SJSA1 (cell line): ENCODE data around the gene MAP4K3. TPM values are rescaled to one million over a fixed set of nuclear protein-coding genes. Genes with fewer than 3 reads are reported as not detected.
A peak's percentile ranks its signal among the peaks of the same experiment; 100 is the strongest.
"Not testable (repeated sequence)": the region's sequence is repeated elsewhere in the genome, so short reads cannot be mapped to it uniquely, and the experiment has no call there.

ENCODE experiments used
- DNase-seq, 2 experiments: peaks; one replicate each; pipeline ENCODE4 v3.0.0-alpha.2; 2015 to 2020; ENCODE audit warnings: low spot score in 2 of 2, low read depth in 1 of 2
- H3K27ac ChIP-seq: fragments of 250-450 bp; sonication (Bioruptor Pico); 2 replicates; pipeline ENCODE4 v1.5.1; 2020; ENCODE audit warnings: mild to moderate bottlenecking, moderate library complexity
- H3K27me3 ChIP-seq: fragments of 250-450 bp; sonication (Bioruptor Pico); replicated peaks from 2 replicates; pipeline ENCODE4 v1.5.1; 2020; ENCODE audit warnings: mild to moderate bottlenecking, moderate library complexity
- H3K36me3 ChIP-seq: fragments of 250-450 bp; sonication (Bioruptor Pico); 2 replicates; pipeline ENCODE4 v1.5.1; 2020; ENCODE audit warnings: mild to moderate bottlenecking
- H3K4me1 ChIP-seq: fragments of 250-450 bp; sonication (Bioruptor Pico); replicated peaks from 2 replicates; pipeline ENCODE4 v1.6.1; 2021; ENCODE audit warnings: mild to moderate bottlenecking
- H3K4me3 ChIP-seq: fragments of 250-450 bp; sonication (Bioruptor Pico); 2 replicates; pipeline ENCODE4 v1.5.1; 2020; ENCODE audit warnings: mild to moderate bottlenecking
- H3K9me3 ChIP-seq: fragments of 250-450 bp; sonication (Bioruptor Pico); replicated peaks from 2 replicates; pipeline ENCODE4 v1.5.1; 2020; ENCODE audit warnings: mild to moderate bottlenecking
- total RNA-seq: library from RNA; depleted of rRNA; stranded (reverse); fragments of >200 nt; shearing (Covaris generic); gene quantifications from 2 replicates; pipeline ENCODE4 v1.2.3, GENCODE V29; 2014

Gene MAP4K3
- total RNA-seq, 1 experiment from 2014 or later: 49.5 TPM

GRCh38 chr2:39384071-39384470 is 53.0 kb downstream of the MAP4K3 start:
- not testable (repeated sequence) for DNase-seq, H3K27me3 ChIP-seq, H3K9me3 ChIP-seq, H3K4me3 ChIP-seq, H3K36me3 ChIP-seq, H3K27ac ChIP-seq, H3K4me1 ChIP-seq

GRCh38 chr2:39383146-39383545 is 53.9 kb downstream of the MAP4K3 start:
- Histone ChIP-seq H3K4me1 (no peaks in the 10 kb centered on the region), H3K36me3 (no peaks in the 10 kb centered on the region), H3K4me3 (no peak overlapping the region), H3K27ac (no peak overlapping the region), H3K27me3 (no peaks in the 10 kb centered on the region), H3K9me3 (no peaks in the 10 kb centered on the region)
- no peak for DNase-seq

GRCh38 chr2:39381653-39382052 is 55.4 kb downstream of the MAP4K3 start:
- no peak for DNase-seq
- H3K9me3 ChIP-seq: no peaks in the 10 kb centered on the region
- no peaks in the 10 kb centered on the region for H3K4me1 ChIP-seq
- H3K27ac ChIP-seq: no peak overlapping the region
- H3K36me3 ChIP-seq: no peaks in the 10 kb centered on the region
- no peaks in the 10 kb centered on the region for H3K27me3 ChIP-seq
- H3K4me3 ChIP-seq: no peak overlapping the region

GRCh38 chr2:39380525-39381150 is 56.4 kb downstream of the MAP4K3 start:
- H3K4me1 ChIP-seq: no peaks in the 10 kb centered on the region
- no peak for DNase-seq
- H3K27me3 ChIP-seq: no peaks in the 10 kb centered on the region
- no peaks in the 10 kb centered on the region for H3K9me3 ChIP-seq
- H3K4me3 ChIP-seq: no peak overlapping the region
- peaks cover 5% of the 10 kb centered on the region for H3K36me3 ChIP-seq
- no peak overlapping the region for H3K27ac ChIP-seq

- Histone ChIP-seq H3K4me3 (no peak overlapping the region), H3K27ac (no peak overlapping the region)
- peak in 1 of 2 experiments; percentile 57 for DNase-seq
Observed at GRCh38 chr2:39379643-39380524, 57.2 kb downstream of the MAP4K3 start.

GRCh38 chr2:39378968-39379367 is 58.1 kb downstream of the MAP4K3 start:
- Histone ChIP-seq H3K4me1 (no peaks in the 10 kb centered on the region), H3K4me3 (no peak overlapping the region), H3K27me3 (no peaks in the 10 kb centered on the region), H3K9me3 (no peaks in the 10 kb centered on the region), H3K27ac (no peak overlapping the region), H3K36me3 (peaks cover 11% of the 10 kb centered on the region)
- no peak for DNase-seq

More at GRCh38 chr2:39379643-39380524, 57.2 kb downstream of the MAP4K3 start:
- Histone ChIP-seq H3K4me1 (no peaks in the 10 kb centered on the region), H3K36me3 (peaks cover 10% of the 10 kb centered on the region), H3K27me3 (no peaks in the 10 kb centered on the region), H3K9me3 (no peaks in the 10 kb centered on the region)

- no peak overlapping the region for H3K27ac ChIP-seq
- peaks cover 26% of the 10 kb centered on the region for H3K36me3 ChIP-seq
- H3K4me1 ChIP-seq: no peaks in the 10 kb centered on the region
- no peak overlapping the region for H3K4me3 ChIP-seq
- no peak for DNase-seq
- no peaks in the 10 kb centered on the region for H3K9me3 ChIP-seq
- no peaks in the 10 kb centered on the region for H3K27me3 ChIP-seq
Observed at GRCh38 chr2:39377226-39377939, 59.7 kb downstream of the MAP4K3 start.

- no peak for DNase-seq
- Histone ChIP-seq H3K4me3 (no peak overlapping the region), H3K27me3 (no peaks in the 10 kb centered on the region), H3K27ac (no peak overlapping the region), H3K4me1 (no peaks in the 10 kb centered on the region), H3K9me3 (no peaks in the 10 kb centered on the region), H3K36me3 (peaks cover 31% of the 10 kb centered on the region)
Observed at GRCh38 chr2:39375917-39376316, 61.2 kb downstream of the MAP4K3 start.

- Histone ChIP-seq H3K4me3 (no peak overlapping the region), H3K9me3 (no peaks in the 10 kb centered on the region)
- DNase-seq: no peak
Observed at GRCh38 chr2:39373181-39373802, 63.8 kb downstream of the MAP4K3 start.

GRCh38 chr2:39370101-39370500 is 67.0 kb downstream of the MAP4K3 start:
- Histone ChIP-seq H3K4me1 (peaks cover 3% of the 10 kb centered on the region; the same call in 1 of the 2 replicates), H3K27me3 (no peaks in the 10 kb centered on the region), H3K27ac (no peak overlapping the region), H3K36me3 (peaks cover 26% of the 10 kb centered on the region), H3K9me3 (no peaks in the 10 kb centered on the region; the same call in 1 of the 2 replicates), H3K4me3 (no peak overlapping the region)
- DNase-seq: no peak

More at GRCh38 chr2:39373181-39373802, 63.8 kb downstream of the MAP4K3 start:
- peaks cover 31% of the 10 kb centered on the region for H3K36me3 ChIP-seq
- H3K27ac ChIP-seq: no peak overlapping the region
- H3K27me3 ChIP-seq: no peaks in the 10 kb centered on the region
- H3K4me1 ChIP-seq: peaks cover 3% of the 10 kb centered on the region; the same call in 1 of the 2 replicates

GRCh38 chr2:39368846-39369245 is 68.2 kb downstream of the MAP4K3 start:
- no peak for DNase-seq
- no peaks in the 10 kb centered on the region; the same call in 1 of the 2 replicates for H3K9me3 ChIP-seq
- no peaks in the 10 kb centered on the region for H3K27me3 ChIP-seq
- no peak overlapping the region for H3K27ac ChIP-seq
- H3K4me3 ChIP-seq: no peak overlapping the region
- peaks cover 27% of the 10 kb centered on the region for H3K36me3 ChIP-seq
- H3K4me1 ChIP-seq: peaks cover 3% of the 10 kb centered on the region; the same call in 1 of the 2 replicates

- DNase-seq: no peak
- Histone ChIP-seq H3K27ac (no peak overlapping the region), H3K27me3 (no peaks in the 10 kb centered on the region), H3K4me3 (no peak overlapping the region), H3K4me1 (peaks cover 3% of the 10 kb centered on the region; the same call in 1 of the 2 replicates), H3K36me3 (peaks cover 22% of the 10 kb centered on the region), H3K9me3 (no peaks in the 10 kb centered on the region; the same call in 1 of the 2 replicates)
Observed at GRCh38 chr2:39368376-39368775, 68.7 kb downstream of the MAP4K3 start.

GRCh38 chr2:39362595-39362994 is 74.5 kb downstream of the MAP4K3 start:
- Histone ChIP-seq H3K9me3 (peaks cover 29% of the 10 kb centered on the region), H3K27me3 (no peaks in the 10 kb centered on the region), H3K36me3 (peaks cover 30% of the 10 kb centered on the region), H3K27ac (no peak overlapping the region), H3K4me3 (no peak overlapping the region), H3K4me1 (no peaks in the 10 kb centered on the region)
- no peak for DNase-seq
